ENCODE data around the gene RHOG. TPM values are rescaled to one million over a fixed set of nuclear protein-coding genes. Genes with fewer than 3 reads are reported as not detected.

Gene RHOG
- total and polyA plus RNA-seq, 9 of the 15 experiments (the other 6 are each of a cell fraction or from before 2014, with no cell fraction given), result 22.6 to 162 (median 80.3) TPM

- TF ChIP-seq MTA2 (IDR thresholded peaks at IDR 0.05; ENCODE audit: low read depth) (no peak), KAT8 (IDR thresholded peaks at IDR 0.05; ENCODE audit: low read depth) (no peak), GTF2B (IDR thresholded peaks at IDR 0.05; ENCODE audit: extremely low read depth, insufficient read length) (no peak), ZFP36 (IDR thresholded peaks at IDR 0.05; ENCODE audit: low read depth, low read length, partially characterized antibody) (no peak), THRAP3 (IDR thresholded peaks at IDR 0.05; ENCODE audit: borderline replicate concordance) (no peak), TRIM24 (IDR thresholded peaks at IDR 0.05) (peak in 1 of 2 experiments; percentile 8; a peak in 1 of 4 replicates), RBFOX2 (IDR thresholded peaks at IDR 0.05; ENCODE audit: low read depth, low read length) (peak; percentile 78), ZNF280A (IDR thresholded peaks at IDR 0.05; ENCODE audit: low read depth, partially characterized antibody) (no peak), NFIX (CRISPR knock-in tag; IDR thresholded peaks at IDR 0.05; ENCODE audit: low read depth) (no peak), ZNF696 (CRISPR knock-in tag; conservative IDR thresholded peaks at IDR 0.05) (no peak), PHF21A (IDR thresholded peaks at IDR 0.05; ENCODE audit: borderline replicate concordance, low read depth) (peak; percentile 40; the same call in 1 of the 2 replicates), SREBF2 (CRISPR knock-in tag; IDR thresholded peaks at IDR 0.05) (no peak), SP2 (IDR thresholded peaks at IDR 0.05; ENCODE audit: extremely low read depth, low read depth, low read length, poor library complexity, severe bottlenecking) (no peak), TARDBP (IDR thresholded peaks at IDR 0.05) (0 out of 2 replicates have a peak, but pooled peaks have one; percentile 34), ZNF280B (CRISPR knock-in tag; IDR thresholded peaks at IDR 0.05) (no peak), GABPB1 (CRISPR knock-in tag; IDR thresholded peaks at IDR 0.05) (no peak; the same call in 1 of the 2 replicates), USF2 (CRISPR knock-in tag; IDR thresholded peaks at IDR 0.05) (no peak), C11orf30 (IDR thresholded peaks at IDR 0.05; ENCODE audit: low read depth) (no peak), MED1 (CRISPR knock-in tag; IDR thresholded peaks at IDR 0.05; ENCODE audit: borderline replicate concordance) (no peak), SMARCE1 (IDR thresholded peaks at IDR 0.05) (no peak), TEAD2 (tag; IDR thresholded peaks at IDR 0.05) (no peak), NEUROD1 (IDR thresholded peaks at IDR 0.05; ENCODE audit: borderline replicate concordance, low read depth, low read length, partially characterized antibody) (peak; percentile 78), POLR2B (IDR thresholded peaks at IDR 0.05; ENCODE audit: low read depth, partially characterized antibody) (peak; percentile 55), POLR2A (conservative IDR thresholded peaks at IDR 0.05) (peak; percentile 72), ZKSCAN8 (CRISPR knock-in tag; IDR thresholded peaks at IDR 0.05) (no peak), RBM34 (IDR thresholded peaks at IDR 0.05; ENCODE audit: borderline replicate concordance, insufficient read depth, low read length) (no peak)
Observed at GRCh38 chr11:3854977-3855807, 14.4 kb upstream of the RHOG start, which contains the start of gene STIM1 (continued).

Measured in K562 (cell line).